ENCODE measurements around the gene TCAIM.

DNA sequence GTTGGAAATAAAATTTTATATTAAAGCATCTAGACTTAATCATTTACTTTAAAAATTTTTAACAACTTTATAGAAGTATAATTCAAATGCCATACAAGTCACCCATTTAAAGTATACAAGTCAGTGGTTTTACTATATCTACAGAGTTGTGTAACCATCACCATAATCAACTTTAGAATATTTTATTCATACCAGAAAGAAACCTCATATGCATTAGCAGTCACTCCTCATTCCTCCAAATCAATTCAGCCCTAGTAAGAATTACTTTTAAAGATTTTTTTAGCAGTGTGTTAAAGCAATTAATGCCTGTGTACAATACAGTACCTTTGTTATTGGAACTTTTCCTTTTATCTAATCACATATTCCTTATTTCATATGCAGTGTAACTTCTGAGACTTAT, 14.0 kb upstream of the TCAIM start:
- TF ChIP-seq POLR2A (IDR thresholded peaks at IDR 0.05; ENCODE audit: low read length) = no peak
- no peak for TF ChIP-seq GATA1 (IDR thresholded peaks at IDR 0.05; ENCODE audit: low read depth, low read length)

Measured in erythroblast (primary cell).